Stimulated activated CD4-positive, alpha-beta T cell treated with anti-CD3 and anti-CD28 coated beads, Interleukin-4, amount 100 ng/mL, for 1 hour (primary cell): ENCODE data around the gene TBPL2.
"Not testable (repeated sequence)": the region's sequence is repeated elsewhere in the genome, so short reads cannot be mapped to it uniquely, and the experiment has no call there.

Source experiments
- DNase-seq: peaks from one replicate; pipeline ENCODE4 v3.0.0-alpha.2; 2020

The TBPL2 gene

DNA sequence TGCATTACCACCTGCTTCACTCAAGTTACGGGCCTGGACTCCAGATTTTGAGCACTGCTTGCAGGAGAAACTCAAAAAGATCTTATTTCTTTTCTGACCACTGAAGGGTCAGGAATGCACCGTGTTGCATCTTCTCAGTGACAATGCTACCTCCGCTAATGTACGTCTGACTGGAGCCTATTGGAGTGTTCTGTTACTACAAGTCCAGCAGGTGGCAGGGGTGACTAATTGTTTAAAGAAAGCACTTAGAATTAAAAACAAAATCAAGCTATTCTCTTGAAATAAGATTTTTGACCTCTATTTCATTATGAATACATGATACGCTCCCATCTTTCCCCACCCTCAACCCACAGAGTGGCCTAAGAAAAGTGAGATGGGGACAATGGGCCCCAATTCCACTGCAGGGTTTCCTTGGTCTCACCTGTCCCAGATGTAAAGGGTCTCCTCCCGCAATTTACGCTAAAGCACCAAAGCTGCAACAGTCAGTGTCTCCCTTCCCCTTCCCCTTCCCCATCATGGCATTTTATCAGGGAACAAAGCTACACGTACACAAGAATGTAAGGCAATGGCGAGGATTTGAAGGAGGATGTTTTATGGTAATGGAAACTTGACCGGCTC lies 2.2 kb downstream of the TBPL2 start:
- DNase-seq, result no peak

GRCh38 chr14:55436931-55437330 lies 3.5 kb downstream of the TBPL2 start:
- no peak for DNase-seq

- no peak for DNase-seq
Measured at GRCh38 chr14:55436519-55436918, 3.9 kb downstream of the TBPL2 start.

- DNase-seq, result no peak
Measured at GRCh38 chr14:55434805-55435174, 5.6 kb downstream of the TBPL2 start.

DNA sequence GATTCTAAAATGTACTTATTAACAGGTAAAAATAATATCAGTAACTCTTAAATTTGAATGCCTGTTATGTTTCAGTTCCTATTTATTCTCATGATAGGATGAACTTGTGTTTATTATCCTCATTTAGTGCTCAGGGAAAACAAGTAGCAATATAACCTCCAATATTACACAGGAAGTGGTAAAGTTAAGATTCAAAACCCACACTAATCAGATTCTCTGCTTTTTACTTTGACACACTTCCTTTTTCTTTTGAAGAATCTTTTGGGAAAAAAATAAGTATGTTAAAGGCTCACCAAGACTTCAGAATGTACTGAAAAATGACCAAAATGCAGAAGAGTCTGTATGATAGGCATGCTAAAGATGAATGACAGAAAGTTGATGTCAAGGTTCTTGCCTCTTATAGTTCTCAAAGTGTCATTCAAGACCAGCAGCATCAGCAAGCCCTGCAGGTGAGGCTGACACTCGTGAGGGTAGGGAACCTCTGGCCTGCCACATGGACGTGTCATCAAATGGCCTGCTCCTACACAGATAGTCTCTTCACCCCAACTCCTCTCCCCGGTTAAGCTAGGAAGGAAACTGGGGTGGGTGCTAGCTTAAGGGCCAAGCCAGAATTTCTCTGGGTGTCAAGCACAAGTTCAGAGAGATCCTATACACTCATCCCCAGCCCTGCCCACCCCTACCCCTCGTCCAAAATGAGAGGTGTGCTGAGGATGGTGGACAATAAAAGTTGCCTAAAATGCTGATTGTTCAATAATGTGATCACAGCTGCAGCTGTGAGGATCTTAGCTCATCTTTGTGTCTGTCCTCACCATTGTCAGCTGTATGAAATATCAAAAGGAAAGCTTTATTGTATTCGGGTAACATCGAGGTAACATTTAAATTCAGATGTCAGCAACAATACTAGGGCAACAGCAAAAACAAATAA lies 6.3 kb downstream of the TBPL2 start:
- no peak for DNase-seq

DNA sequence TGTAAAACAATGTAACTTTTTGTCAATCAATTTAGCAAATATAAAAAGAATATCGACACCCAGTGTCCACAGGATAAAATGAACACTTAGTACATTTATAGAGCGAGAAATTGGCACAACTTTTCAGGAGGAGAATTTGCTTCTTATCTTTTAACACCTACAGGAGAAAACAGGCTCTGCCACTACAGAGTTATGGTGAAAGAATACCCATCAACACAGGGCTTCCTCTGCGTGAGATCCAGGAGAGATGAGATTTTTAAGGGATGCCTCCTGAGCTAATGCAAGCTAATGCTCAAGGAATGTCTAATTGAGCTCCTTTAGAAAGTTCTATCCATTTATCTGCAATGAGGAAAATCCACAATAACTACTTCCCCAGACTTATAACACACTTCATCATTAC lies 7.8 kb downstream of the TBPL2 start:
- no peak for DNase-seq

- no peak for DNase-seq
Measured at GRCh38 chr14:55430024-55430690, 10.3 kb downstream of the TBPL2 start.

DNA sequence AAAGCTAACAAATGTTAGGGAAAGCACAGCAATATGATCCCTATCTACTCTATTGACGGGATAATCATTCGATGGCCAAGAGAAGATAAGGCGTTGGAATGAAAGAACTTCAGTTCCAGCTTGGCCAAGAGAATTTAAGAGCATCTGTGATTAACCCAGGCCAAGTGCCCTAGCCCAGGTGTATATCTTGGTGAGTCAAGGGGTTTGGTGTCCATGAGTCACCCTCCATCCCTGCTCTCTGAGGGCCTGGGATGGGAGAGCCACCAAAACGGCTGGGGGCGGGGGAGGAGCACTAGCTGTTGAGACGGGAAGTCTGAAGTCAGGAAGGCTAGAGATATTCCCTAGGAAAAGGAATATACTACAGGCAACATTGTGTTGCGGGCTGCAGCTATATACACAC lies 13.0 kb downstream of the TBPL2 start:
- no peak for DNase-seq

- no peak for DNase-seq
Measured at GRCh38 chr14:55426891-55427290, 13.5 kb downstream of the TBPL2 start.

GRCh38 chr14:55425091-55425490 lies 15.3 kb downstream of the TBPL2 start:
- DNase-seq, result no peak

DNA sequence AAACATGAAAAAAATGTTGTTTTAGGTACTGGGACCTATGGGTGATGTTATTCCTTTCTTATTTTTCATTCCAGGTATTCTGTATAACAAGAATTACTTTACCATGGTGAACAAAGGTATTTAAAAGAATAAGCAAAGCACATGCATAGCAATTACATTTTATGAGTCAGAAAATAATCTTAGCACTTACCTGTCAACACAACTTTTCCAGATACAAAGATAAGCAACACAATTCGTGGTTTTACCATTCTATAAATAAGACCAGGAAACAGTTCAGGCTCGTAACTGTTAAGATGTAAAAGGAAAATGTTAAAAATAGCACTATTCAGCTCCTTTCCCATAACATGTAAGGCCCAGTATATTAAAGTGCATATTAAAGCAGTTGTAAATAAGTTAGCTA lies 16.4 kb downstream of the TBPL2 start:
- DNase-seq, result no peak

DNA sequence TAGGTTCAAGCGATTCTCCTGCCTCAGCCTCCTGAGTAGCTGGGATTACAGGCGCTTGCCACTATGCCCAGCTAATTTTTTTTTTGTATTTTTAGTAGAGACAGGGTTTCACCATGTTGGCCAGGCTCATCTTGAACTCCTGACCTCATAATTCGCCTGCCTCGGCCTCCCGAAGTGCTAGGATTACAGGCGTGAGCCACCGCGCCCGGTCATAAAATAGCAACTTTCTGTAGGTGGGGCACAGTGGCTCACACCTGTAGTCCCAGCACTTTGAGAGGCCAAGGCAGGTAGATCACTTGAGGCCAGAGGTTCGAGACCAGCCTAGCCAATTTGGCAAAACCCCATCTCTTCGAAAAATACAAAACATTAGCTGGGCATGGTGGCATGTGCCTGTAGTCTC lies 18.1 kb downstream of the TBPL2 start:
- DNase-seq, result not testable (repeated sequence)

DNA sequence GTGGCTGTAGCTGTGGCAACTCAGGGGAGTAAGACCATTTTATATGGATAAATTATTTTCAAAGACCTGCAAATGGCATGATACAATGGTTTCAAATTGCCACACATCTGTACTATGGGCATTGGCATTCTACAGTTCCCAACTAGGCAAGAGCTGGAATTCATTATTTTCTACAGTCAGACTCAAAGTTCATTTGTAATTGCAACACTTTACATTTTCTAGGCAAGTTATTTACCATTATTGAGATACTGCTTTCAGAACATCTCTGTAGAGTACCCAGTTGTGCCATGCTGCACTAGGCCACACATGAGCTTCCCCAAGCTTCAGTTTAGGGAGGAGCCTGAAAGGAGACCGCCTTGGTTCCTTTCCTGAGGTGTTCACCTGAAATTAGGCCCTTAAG lies 20.8 kb downstream of the TBPL2 start:
- no peak for DNase-seq

DNA sequence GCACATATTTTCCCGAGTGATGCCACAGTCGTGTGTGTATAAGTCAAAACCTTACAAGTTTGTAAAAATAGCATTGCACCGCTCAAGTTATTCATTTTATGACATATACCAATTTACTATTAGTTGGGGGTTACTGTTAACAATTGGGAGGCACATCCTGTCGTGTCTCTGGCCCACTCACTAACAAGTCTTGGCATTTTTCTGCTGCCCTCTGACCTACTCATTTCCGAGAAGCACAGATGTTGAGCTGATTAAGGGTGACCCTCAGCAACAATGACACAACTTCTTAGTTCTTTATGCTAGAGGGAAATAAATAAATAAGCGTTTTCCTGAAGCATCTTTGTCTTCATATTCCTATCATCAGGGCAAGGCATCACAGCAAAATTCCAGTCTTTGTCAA lies 22.0 kb downstream of the TBPL2 start:
- no peak for DNase-seq

- no peak for DNase-seq
Measured at GRCh38 chr14:55417955-55418354, 22.5 kb downstream of the TBPL2 start.

DNA sequence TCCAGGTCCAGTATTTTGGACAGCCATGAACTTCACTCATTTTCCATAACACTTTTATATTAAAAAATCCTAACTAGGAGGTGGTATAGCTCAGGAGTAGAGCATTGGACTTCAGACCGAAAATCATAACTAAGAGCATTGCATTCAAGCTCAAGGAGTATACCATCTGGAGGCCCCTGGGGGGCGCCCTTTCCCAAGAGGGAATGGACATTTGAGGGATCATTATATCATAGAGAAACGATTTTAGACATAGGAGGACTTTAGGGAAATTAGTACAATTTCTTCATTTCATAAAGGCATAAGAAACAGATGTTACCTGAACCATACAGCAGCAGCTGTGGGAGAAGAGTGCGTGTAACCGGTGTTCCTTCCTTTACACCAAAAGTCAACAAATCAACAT lies 23.6 kb downstream of the TBPL2 start:
- DNase-seq, result peak; percentile 8

DNA sequence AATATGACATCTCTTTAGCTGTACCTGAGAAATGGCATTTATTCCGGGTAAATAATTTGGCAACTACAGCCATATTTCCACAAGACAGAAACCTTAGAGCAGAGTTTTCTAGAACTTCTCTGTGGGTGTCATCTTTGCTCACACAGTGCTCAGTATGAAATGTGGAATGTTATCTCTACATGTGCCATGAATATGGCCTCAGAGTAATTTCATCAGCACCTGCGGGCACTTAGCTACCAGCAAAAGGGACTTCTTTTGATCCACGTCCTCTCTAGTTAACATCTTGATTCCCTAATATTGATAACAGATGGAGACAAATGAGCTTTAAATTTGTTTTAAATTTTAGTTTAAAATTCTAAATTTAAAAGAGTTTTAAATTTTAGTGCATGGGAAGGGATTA lies 25.9 kb downstream of the TBPL2 start:
- no peak for DNase-seq

GRCh38 chr14:55412676-55413075 lies 27.7 kb downstream of the TBPL2 start:
- DNase-seq, result no peak

GRCh38 chr14:55411426-55412389 lies 28.7 kb downstream of the TBPL2 start, which contains the start of gene ATG14:
Gene ATG14 (minus strand): TSS chr14:55411830. CDS start chr14:55411822, 8 bp downstream.
- peak; percentile 75 for DNase-seq

DNA sequence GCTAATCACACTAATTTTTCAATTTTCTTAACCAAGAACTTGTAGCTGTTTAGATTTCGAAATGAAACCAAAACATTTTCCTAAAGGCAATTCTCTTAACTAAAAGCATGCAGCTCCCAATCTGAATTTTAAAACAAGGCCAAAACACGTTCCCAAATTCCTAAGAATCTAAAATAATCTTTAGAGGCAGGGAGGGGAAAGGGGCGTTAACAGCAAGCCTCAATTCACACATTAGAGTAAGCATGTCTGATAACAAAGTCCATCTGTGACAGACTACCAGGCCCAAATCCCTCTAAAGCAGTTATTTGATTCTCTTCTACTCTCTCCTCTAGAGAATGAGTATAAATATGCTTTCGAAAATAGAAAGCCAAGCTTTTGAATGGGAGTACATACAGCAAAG lies 29.5 kb downstream of the TBPL2 start:
- DNase-seq, result no peak

DNA sequence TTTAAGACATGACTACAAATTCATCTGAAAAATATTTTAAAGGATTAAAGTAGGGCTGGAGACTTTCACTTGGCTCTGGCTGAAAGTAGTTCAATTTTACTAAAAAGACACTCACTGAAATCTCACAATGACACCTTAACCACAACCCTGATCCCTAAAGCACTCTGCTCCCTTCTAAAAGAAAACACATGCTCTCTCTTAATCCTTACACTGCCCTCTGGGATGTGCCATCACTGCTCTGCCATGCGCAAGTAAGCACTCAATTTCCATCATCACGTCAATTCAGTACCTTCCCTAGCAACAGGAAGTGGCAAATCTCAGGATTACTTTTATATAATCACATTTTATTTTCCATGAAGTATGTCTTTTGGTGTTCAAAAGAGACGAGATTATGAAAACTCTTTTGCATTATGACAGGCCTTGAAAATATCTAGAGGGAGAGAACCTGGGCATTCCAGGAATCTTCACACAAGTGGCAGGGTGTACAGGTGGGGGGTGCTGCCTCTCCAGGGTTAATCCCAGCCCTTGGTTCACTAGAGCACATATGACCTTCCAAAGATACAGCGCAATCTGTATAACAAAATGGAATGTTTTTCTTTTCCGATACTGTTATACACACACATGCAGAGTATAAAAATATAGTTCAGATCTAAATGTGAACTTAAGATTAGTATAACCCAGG lies 36.1 kb downstream of the TBPL2 start:
- no peak for DNase-seq

DNA sequence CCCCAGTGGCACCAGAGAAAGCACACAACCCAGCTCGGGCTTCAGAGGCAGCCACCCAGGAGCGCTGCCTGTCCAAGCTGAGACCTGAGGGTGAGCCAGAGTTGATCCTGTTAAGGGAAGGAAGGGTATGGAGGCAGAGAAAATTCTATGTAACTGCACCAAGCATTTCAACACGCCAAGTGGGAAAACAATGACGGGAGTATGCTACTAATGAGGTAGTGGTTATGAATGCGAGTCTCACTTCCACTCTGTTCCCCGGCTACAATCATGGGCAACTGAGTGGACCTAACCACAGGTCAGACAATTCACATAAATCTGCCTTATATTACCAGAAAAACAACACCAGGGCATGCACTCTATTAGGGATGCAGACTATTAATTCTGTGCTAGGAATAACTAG lies 38.7 kb downstream of the TBPL2 start:
- no peak for DNase-seq
